IPS-15b (cell line): ENCODE data around the gene CACNB4.
"Not testable (repeated sequence)": the region's sequence is repeated elsewhere in the genome, so short reads cannot be mapped to it uniquely, and the experiment has no call there.

Source experiments
- H3K27me3 ChIP-seq: one replicate; pipeline ENCODE4 v1.6.1; 2013; ENCODE audit warnings: low read length; ENCODE audit not compliant: control insufficient read depth, insufficient read depth
- H3K36me3 ChIP-seq: one replicate; pipeline ENCODE4 v1.6.1; 2013; ENCODE audit warnings: low read length; ENCODE audit not compliant: control insufficient read depth, insufficient read depth
- H3K4me1 ChIP-seq: one replicate; pipeline ENCODE4 v1.6.1; 2013; ENCODE audit warnings: mild to moderate bottlenecking, low read length; ENCODE audit not compliant: control insufficient read depth, insufficient read depth
- H3K4me3 ChIP-seq: one replicate; pipeline ENCODE4 v1.5.1; 2013; ENCODE audit warnings: low read depth, low read length
- H3K9ac ChIP-seq: one replicate; pipeline ENCODE4 v1.6.1; 2013; ENCODE audit warnings: low read depth, mild to moderate bottlenecking, low read length
- H3K9me3 ChIP-seq: one replicate; pipeline ENCODE4 v1.6.1; 2013; ENCODE audit warnings: mild to moderate bottlenecking, low read length; ENCODE audit not compliant: control insufficient read depth, insufficient read depth

The CACNB4 gene

GRCh38 chr2:152100961-152101360 is 2.1 kb upstream of the CACNB4 start:
- no peaks in the 10 kb centered on the region for H3K9me3 ChIP-seq
- no peak overlapping the region for H3K9ac ChIP-seq
- H3K4me3 ChIP-seq = no peak overlapping the region
- peaks cover 4% of the 10 kb centered on the region for H3K4me1 ChIP-seq
- no peaks in the 10 kb centered on the region for H3K36me3 ChIP-seq
- peaks cover 49% of the 10 kb centered on the region for H3K27me3 ChIP-seq

- peak overlapping the region; percentile 56 for H3K4me3 ChIP-seq
- H3K36me3 ChIP-seq = no peaks in the 10 kb centered on the region
- H3K4me1 ChIP-seq = peaks cover 4% of the 10 kb centered on the region
- no peaks in the 10 kb centered on the region for H3K9me3 ChIP-seq
- H3K27me3 ChIP-seq = peaks cover 53% of the 10 kb centered on the region
- H3K9ac ChIP-seq = peak overlapping the region; percentile 38
Measured at GRCh38 chr2:152099367-152100050, 665 bp upstream of the CACNB4 start.

- Histone ChIP-seq H3K9me3 (no peaks in the 10 kb centered on the region), H3K4me3 (peak overlapping the region; percentile 56), H3K4me1 (peaks cover 4% of the 10 kb centered on the region), H3K27me3 (peaks cover 53% of the 10 kb centered on the region), H3K9ac (no peak overlapping the region), H3K36me3 (no peaks in the 10 kb centered on the region)
Measured at GRCh38 chr2:152097801-152098495, 896 bp downstream of the CACNB4 start.

- Histone ChIP-seq H3K9me3 (no peaks in the 10 kb centered on the region), H3K4me1 (peaks cover 4% of the 10 kb centered on the region), H3K27me3 (peaks cover 53% of the 10 kb centered on the region), H3K4me3 (peak overlapping the region; percentile 56), H3K36me3 (no peaks in the 10 kb centered on the region), H3K9ac (no peak overlapping the region)
Measured at GRCh38 chr2:152097290-152097800, 1.5 kb downstream of the CACNB4 start.

- no peak overlapping the region for H3K9ac ChIP-seq
- H3K36me3 ChIP-seq = no peaks in the 10 kb centered on the region
- no peaks in the 10 kb centered on the region for H3K9me3 ChIP-seq
- H3K4me1 ChIP-seq = peaks cover 4% of the 10 kb centered on the region
- no peak overlapping the region for H3K4me3 ChIP-seq
- H3K27me3 ChIP-seq = peaks cover 37% of the 10 kb centered on the region
Measured at GRCh38 chr2:152095146-152095545, 3.7 kb downstream of the CACNB4 start.

- Histone ChIP-seq H3K36me3 (no peaks in the 10 kb centered on the region), H3K27me3 (peaks cover 26% of the 10 kb centered on the region), H3K9me3 (no peaks in the 10 kb centered on the region)
Measured at GRCh38 chr2:152094014-152094413, 4.8 kb downstream of the CACNB4 start.

GRCh38 chr2:152093464-152093863 is 5.4 kb downstream of the CACNB4 start:
- H3K36me3 ChIP-seq = no peaks in the 10 kb centered on the region
- H3K4me1 ChIP-seq = peaks cover 4% of the 10 kb centered on the region
- H3K9me3 ChIP-seq = no peaks in the 10 kb centered on the region
- no peak overlapping the region for H3K4me3 ChIP-seq
- no peak overlapping the region for H3K9ac ChIP-seq
- peaks cover 26% of the 10 kb centered on the region for H3K27me3 ChIP-seq

More at GRCh38 chr2:152094014-152094413, 4.8 kb downstream of the CACNB4 start:
- Histone ChIP-seq H3K4me1 (peaks cover 4% of the 10 kb centered on the region), H3K9ac (no peak overlapping the region), H3K4me3 (no peak overlapping the region)

GRCh38 chr2:152092095-152092494 is 6.7 kb downstream of the CACNB4 start:
- Histone ChIP-seq H3K9ac (no peak overlapping the region), H3K27me3 (peaks cover 14% of the 10 kb centered on the region), H3K9me3 (no peaks in the 10 kb centered on the region), H3K36me3 (no peaks in the 10 kb centered on the region), H3K4me3 (no peak overlapping the region), H3K4me1 (no peaks in the 10 kb centered on the region)

GRCh38 chr2:152090726-152091125 is 8.1 kb downstream of the CACNB4 start:
- not testable (repeated sequence) for H3K36me3 ChIP-seq, H3K27me3 ChIP-seq, H3K9me3 ChIP-seq, H3K9ac ChIP-seq, H3K4me1 ChIP-seq, H3K4me3 ChIP-seq

- H3K9me3 ChIP-seq = no peaks in the 10 kb centered on the region
- no peaks in the 10 kb centered on the region for H3K4me1 ChIP-seq
- no peaks in the 10 kb centered on the region for H3K36me3 ChIP-seq
- no peak overlapping the region for H3K4me3 ChIP-seq
- no peak overlapping the region for H3K9ac ChIP-seq
- no peaks in the 10 kb centered on the region for H3K27me3 ChIP-seq
Measured at GRCh38 chr2:152089238-152089637, 9.6 kb downstream of the CACNB4 start.

GRCh38 chr2:152088006-152088405 is 10.8 kb downstream of the CACNB4 start:
- Histone ChIP-seq H3K9ac (no peak overlapping the region), H3K27me3 (no peaks in the 10 kb centered on the region), H3K4me3 (no peak overlapping the region), H3K36me3 (no peaks in the 10 kb centered on the region), H3K4me1 (no peaks in the 10 kb centered on the region), H3K9me3 (no peaks in the 10 kb centered on the region)

GRCh38 chr2:152086231-152086630 is 12.6 kb downstream of the CACNB4 start:
- Histone ChIP-seq H3K9ac (no peak overlapping the region), H3K36me3 (no peaks in the 10 kb centered on the region), H3K9me3 (no peaks in the 10 kb centered on the region), H3K27me3 (no peaks in the 10 kb centered on the region), H3K4me3 (no peak overlapping the region), H3K4me1 (no peaks in the 10 kb centered on the region)
